ENCODE results near the gene PIP. TPM values are rescaled to one million over a fixed set of nuclear protein-coding genes. Genes with fewer than 3 reads are reported as not detected.

PIP gene
- total and polyA plus RNA-seq, 9 of the 15 experiments (the other 6 are each of a cell fraction or from before 2014, with no cell fraction given), result not detected

GRCh38 chr7:143085109-143085508, 46.8 kb upstream of the PIP start:
- H3K9me3 ChIP-seq (replicated peaks; ENCODE audit: control insufficient read depth, insufficient read depth, low read depth, low read length), result no peaks in the 10 kb centered on the region
- no peak overlapping the region for H3K9ac ChIP-seq (ENCODE audit: insufficient read depth in 1 of 2, low read depth in 2 of 2, low read length in 2 of 2)
- intact Hi-C loops (cut with micrococcal nuclease), result no loop called here
- no peak overlapping the region for H3K27ac ChIP-seq (ENCODE audit: extremely low read depth, low read depth, low read length)
- DNase-seq (ENCODE audit: extremely low read depth in 1 of 4, low spot score in 3 of 4), result no peak
- no peak overlapping the region for H2AFZ ChIP-seq (ENCODE audit: low read depth, low read length)
- FAIRE-seq, result no peak
- 7% methylated on average over 1 of the region's 1 CpG for WGBS (ENCODE audit: insufficient coverage, low coverage, missing lambda C conversion rate)
- no peaks in the 10 kb centered on the region for H3K79me2 ChIP-seq (ENCODE audit: control insufficient read depth, insufficient read depth, low read length)
- ChIA-PET CTCF (ENCODE audit: low intra/inter-chr PET ratio) (no interaction called here), POLR2A (no interaction called here)
- BruUV-seq (replicated peaks), result no TSS peak
- no peak overlapping the region for H3K4me3 ChIP-seq
- in situ Hi-C loops (cut with MboI), result no loop called here
- H3K4me1 ChIP-seq (replicated peaks in 1 of 2; ENCODE audit: control insufficient read depth in 2 of 2, insufficient read depth in 2 of 2, low read length in 2 of 2), result no peaks in the 10 kb centered on the region
- no peaks in the 10 kb centered on the region for H3K36me3 ChIP-seq (ENCODE audit: control insufficient read depth, insufficient read depth, low read length)
- H3K4me2 ChIP-seq (ENCODE audit: insufficient read depth, low read length), result no peak overlapping the region
- H3K27me3 ChIP-seq (ENCODE audit: control insufficient read depth in 2 of 2, insufficient read depth in 2 of 2, low read length in 2 of 2), result no peaks in the 10 kb centered on the region; a peak in 1 of 5 replicates
- no peak for ATAC-seq
- no peaks in the 10 kb centered on the region for H3K9me1 ChIP-seq (ENCODE audit: control insufficient read depth, insufficient read depth, low read length)
- H4K20me1 ChIP-seq (replicated peaks; ENCODE audit: control insufficient read depth, insufficient read depth, low read length), result no peaks in the 10 kb centered on the region
- no peak for TF ChIP-seq ZFP91 (CRISPR knock-in tag; IDR thresholded peaks at IDR 0.05)
- TF ChIP-seq IRF1 (CRISPR knock-in tag; IDR thresholded peaks at IDR 0.05; ENCODE audit: borderline replicate concordance), result no peak
- TF ChIP-seq CTCF (IDR thresholded peaks at IDR 0.05 in 2 of 3, conservative IDR thresholded peaks at IDR 0.05 in 1 of 3; ENCODE audit: insufficient read depth in 2 of 3, low read depth in 1 of 3, low read length in 3 of 3), result no peak
- TF ChIP-seq GABPB2 (CRISPR knock-in tag; conservative IDR thresholded peaks at IDR 0.05), result no peak
- TF ChIP-seq ETV6 (IDR thresholded peaks at IDR 0.05; ENCODE audit: borderline replicate concordance in 1 of 2, low read depth in 2 of 2, low read length in 1 of 2), result no peak
- TF ChIP-seq ETV6 (CRISPR knock-in tag; IDR thresholded peaks at IDR 0.05; ENCODE audit: borderline replicate concordance), result no peak
- TF ChIP-seq FOSL1 (tag; conservative IDR thresholded peaks at IDR 0.05), result no peak
- no peak for TF ChIP-seq TFE3 (CRISPR knock-in tag; IDR thresholded peaks at IDR 0.05)
- TF ChIP-seq ZNF263 (CRISPR knock-in tag; IDR thresholded peaks at IDR 0.05; ENCODE audit: borderline replicate concordance), result no peak
- TF ChIP-seq MIER1 (IDR thresholded peaks at IDR 0.05; ENCODE audit: low read depth), result no peak
- TF ChIP-seq NR4A1 (CRISPR knock-in tag; IDR thresholded peaks at IDR 0.05), result no peak
- TF ChIP-seq NR4A1 (tag; IDR thresholded peaks at IDR 0.05), result no peak
- TF ChIP-seq MAZ (CRISPR knock-in tag; conservative IDR thresholded peaks at IDR 0.05 in 1 of 2, IDR thresholded peaks at IDR 0.05 in 1 of 2), result no peak
- no peak for TF ChIP-seq ZBTB49 (CRISPR knock-in tag; IDR thresholded peaks at IDR 0.05; ENCODE audit: borderline replicate concordance)
